Brain microvascular endothelial cell (primary cell): ENCODE data around the gene SFXN1.

ENCODE experiments used
- DNase-seq: peaks from one replicate; pipeline ENCODE4 v3.0.0-alpha.2; 2020
- H3K27ac ChIP-seq: fragments of 250-450 bp; sonication (Bioruptor Pico); 2 replicates; pipeline ENCODE4 v1.5.1; 2020; ENCODE audit warnings: mild to moderate bottlenecking, moderate library complexity
- H3K27me3 ChIP-seq: fragments of 250-450 bp; sonication (Bioruptor Pico); replicated peaks from 2 replicates; pipeline ENCODE4 v1.5.1; 2020; ENCODE audit warnings: mild to moderate bottlenecking
- H3K36me3 ChIP-seq: fragments of 250-450 bp; sonication (Bioruptor Pico); replicated peaks from 2 replicates; pipeline ENCODE4 v1.5.1; 2020; ENCODE audit warnings: mild to moderate bottlenecking
- H3K4me3 ChIP-seq: 2 replicates; pipeline ENCODE4 v1.5.1; 2011; ENCODE audit warnings: low read depth, mild to moderate bottlenecking, control low read depth, low read length, moderate library complexity
- CTCF ChIP-seq: IDR thresholded peaks from 2 replicates; pipeline ENCODE4 v1.5.1; 2011; ENCODE audit warnings: low read depth, mild to moderate bottlenecking, moderate library complexity, low read length, control low read depth, inconsistent platforms; ENCODE audit errors: missing control alignments
- in situ Hi-C: cut with HindIII; loops from 2 replicates; pipeline ENCODE4 v1.10.0; 2017; ENCODE audit warnings: low sequenced_read_pairs, low pct_ligation_motif_present

The SFXN1 gene

GRCh38 chr5:175561085-175561484 lies 82.7 kb downstream of the SFXN1 start:
- DNase-seq: no peak
- H3K36me3 ChIP-seq: no peaks in the 10 kb centered on the region
- in situ Hi-C loops: no loop called here
- TF ChIP-seq CTCF: no peak
- no peak overlapping the region for H3K4me3 ChIP-seq
- no peaks in the 10 kb centered on the region for H3K27me3 ChIP-seq
- no peak overlapping the region for H3K27ac ChIP-seq

- DNase-seq: no peak
- no peak overlapping the region for H3K27ac ChIP-seq
- in situ Hi-C loops: no loop called here
- H3K36me3 ChIP-seq: no peaks in the 10 kb centered on the region
- TF ChIP-seq CTCF: no peak
- no peaks in the 10 kb centered on the region for H3K27me3 ChIP-seq
- H3K4me3 ChIP-seq: no peak overlapping the region
These were observed 86.4 kb downstream of the SFXN1 start for GRCh38 chr5:175564716-175565115.

- TF ChIP-seq CTCF: no peak
These were observed 88.3 kb downstream of the SFXN1 start for GRCh38 chr5:175566697-175567096.

GRCh38 chr5:175567954-175568353 lies 89.6 kb downstream of the SFXN1 start:
- Histone ChIP-seq H3K27me3 (no peaks in the 10 kb centered on the region), H3K4me3 (no peak overlapping the region), H3K27ac (no peak overlapping the region), H3K36me3 (no peaks in the 10 kb centered on the region)
- DNase-seq: no peak
- in situ Hi-C loops: no loop called here
- TF ChIP-seq CTCF: no peak

More at GRCh38 chr5:175566697-175567096, 88.3 kb downstream of the SFXN1 start:
- Histone ChIP-seq H3K27ac (no peak overlapping the region), H3K4me3 (no peak overlapping the region), H3K36me3 (no peaks in the 10 kb centered on the region), H3K27me3 (no peaks in the 10 kb centered on the region)
- in situ Hi-C loops: no loop called here
- DNase-seq: no peak

- DNase-seq: no peak
- TF ChIP-seq CTCF: no peak
- H3K27me3 ChIP-seq: no peaks in the 10 kb centered on the region
- no peak overlapping the region for H3K27ac ChIP-seq
- no peak overlapping the region for H3K4me3 ChIP-seq
- in situ Hi-C loops: no loop called here
- H3K36me3 ChIP-seq: no peaks in the 10 kb centered on the region
These were observed 91.3 kb downstream of the SFXN1 start for GRCh38 chr5:175569701-175570100.

GRCh38 chr5:175572886-175573285 lies 94.5 kb downstream of the SFXN1 start:
- H3K4me3 ChIP-seq: no peak overlapping the region
- H3K27ac ChIP-seq: no peak overlapping the region
- TF ChIP-seq CTCF: no peak
- H3K27me3 ChIP-seq: no peaks in the 10 kb centered on the region
- peak; percentile 55 for DNase-seq
- no peaks in the 10 kb centered on the region for H3K36me3 ChIP-seq
- in situ Hi-C loops: no loop called here
